A673 (cell line): ENCODE results near the gene MRPL38. TPM values are rescaled to one million over a fixed set of nuclear protein-coding genes. Genes with fewer than 3 reads are reported as not detected.

ENCODE experiments used
- BruUV-seq: library from RNA; stranded (reverse); fragments of 400-500 nt; replicated peaks from 2 replicates; lab custom pipeline; 2021; lab: Mats Ljungman, UMichigan
- CTCF ChIA-PET: fragments of 300-600 bp; sonication (Branson Sonifier 250); formaldehyde crosslinking; loops from one replicate; lab custom pipeline; 2022; ENCODE audit warnings: antibody characterized with exemption; lab: Charles Lee
- POLR2A ChIA-PET: fragments of 300-600 bp; sonication (Branson Sonifier 250); formaldehyde crosslinking; loops from one replicate; lab custom pipeline; 2022; ENCODE audit warnings: antibody characterized with exemption; ENCODE audit not compliant: low non-redundant PET; lab: Charles Lee
- DNase-seq: peaks from one replicate; pipeline ENCODE4 v3.0.0-alpha.2; 2015; ENCODE audit warnings: low spot score
- H3K27ac ChIP-seq: fragments of 200-600 bp; sonication (generic); 2 replicates; pipeline ENCODE4 v1.5.1; 2016; ENCODE audit warnings: mixed run types, low read depth, mild to moderate bottlenecking, mixed read lengths, antibody characterized with exemption, low read length; ENCODE audit not compliant: poor library complexity, severe bottlenecking
- H3K27me3 ChIP-seq: fragments of 200-600 bp; sonication (generic); replicated peaks from 2 replicates; pipeline ENCODE4 v1.6.1; 2017; ENCODE audit warnings: mixed run types, low read depth, mild to moderate bottlenecking, mixed read lengths, antibody characterized with exemption, low read length; ENCODE audit not compliant: insufficient read depth, poor library complexity
- H3K36me3 ChIP-seq: fragments of 200-600 bp; sonication (generic); 2 replicates; pipeline ENCODE4 v1.6.1; 2016; ENCODE audit warnings: mixed run types, mild to moderate bottlenecking, mixed read lengths, antibody characterized with exemption, low read length; ENCODE audit not compliant: insufficient read depth, poor library complexity, severe bottlenecking
- H3K4me1 ChIP-seq: fragments of 200-600 bp; sonication (generic); 2 replicates; pipeline ENCODE4 v1.6.1; 2017; ENCODE audit warnings: mixed run types, mild to moderate bottlenecking, mixed read lengths, antibody characterized with exemption, low read length; ENCODE audit not compliant: insufficient read depth, poor library complexity, severe bottlenecking
- H3K4me3 ChIP-seq: fragments of 200-600 bp; sonication (generic); 2 replicates; pipeline ENCODE4 v1.5.1; 2016; ENCODE audit warnings: low read depth, mixed run types, mild to moderate bottlenecking, mixed read lengths, low read length; ENCODE audit not compliant: poor library complexity, severe bottlenecking
- H3K9me3 ChIP-seq: fragments of 200-600 bp; sonication (generic); 2 replicates; pipeline ENCODE4 v1.6.1; 2016; ENCODE audit warnings: mixed run types, low read depth, mild to moderate bottlenecking, mixed read lengths, antibody characterized with exemption, low read length; ENCODE audit not compliant: poor library complexity, severe bottlenecking
- EZH2 ChIP-seq: fragments of 200-600 bp; sonication (generic); IDR thresholded peaks from 2 replicates; pipeline ENCODE4 v1.6.1; 2017; ENCODE audit warnings: borderline replicate concordance, low read depth, mild to moderate bottlenecking, mixed read lengths, antibody characterized with exemption, low read length; ENCODE audit not compliant: poor library complexity, severe bottlenecking
- intact Hi-C: fragments of 100-400 bp; cut with micrococcal nuclease; formaldehyde crosslinking; loops from one replicate; pipeline ENCODE4 v1.10.0; 2022; ENCODE audit not compliant: unreplicated experiment
- total RNA-seq: library from RNA; stranded (reverse); gene quantifications from 2 replicates; pipeline ENCODE4 v1.2.3, GENCODE V29; 2021
- TF ChIP-seq, protein P1 (sequence below): fragments of 300-800, 200-600 bp; sonication (generic); conservative IDR thresholded peaks from 2 replicates; pipeline ENCODE4 v1.5.1; 2017; ENCODE audit warnings: low read depth, mild to moderate bottlenecking, antibody characterized with exemption, low read length, moderate library complexity, mixed read lengths

Gene MRPL38
- total RNA-seq, 1 experiment from 2014 or later: 167 TPM

DNA sequence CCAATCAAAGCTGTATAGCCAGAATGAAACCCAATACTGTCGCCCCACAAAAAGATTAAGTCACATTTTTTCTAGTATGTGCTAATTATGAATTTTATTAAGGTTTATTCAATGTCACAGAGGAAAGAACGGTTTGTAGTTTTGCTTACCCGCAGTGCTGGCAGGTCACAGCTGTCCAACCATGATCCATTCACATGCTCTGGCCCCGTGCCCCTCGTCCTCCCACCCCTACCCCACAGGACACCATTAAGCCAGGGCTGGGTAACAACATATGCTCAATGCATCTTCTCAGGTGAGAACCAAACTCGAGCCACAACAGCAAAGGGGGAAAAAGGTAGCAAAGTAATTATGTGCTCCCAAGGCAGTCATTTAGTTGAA lies 36.7 kb upstream of the MRPL38 start:
- no TSS peak for BruUV-seq
- H3K9me3 ChIP-seq: no peaks in the 10 kb centered on the region
- TF ChIP-seq, protein P1, sequence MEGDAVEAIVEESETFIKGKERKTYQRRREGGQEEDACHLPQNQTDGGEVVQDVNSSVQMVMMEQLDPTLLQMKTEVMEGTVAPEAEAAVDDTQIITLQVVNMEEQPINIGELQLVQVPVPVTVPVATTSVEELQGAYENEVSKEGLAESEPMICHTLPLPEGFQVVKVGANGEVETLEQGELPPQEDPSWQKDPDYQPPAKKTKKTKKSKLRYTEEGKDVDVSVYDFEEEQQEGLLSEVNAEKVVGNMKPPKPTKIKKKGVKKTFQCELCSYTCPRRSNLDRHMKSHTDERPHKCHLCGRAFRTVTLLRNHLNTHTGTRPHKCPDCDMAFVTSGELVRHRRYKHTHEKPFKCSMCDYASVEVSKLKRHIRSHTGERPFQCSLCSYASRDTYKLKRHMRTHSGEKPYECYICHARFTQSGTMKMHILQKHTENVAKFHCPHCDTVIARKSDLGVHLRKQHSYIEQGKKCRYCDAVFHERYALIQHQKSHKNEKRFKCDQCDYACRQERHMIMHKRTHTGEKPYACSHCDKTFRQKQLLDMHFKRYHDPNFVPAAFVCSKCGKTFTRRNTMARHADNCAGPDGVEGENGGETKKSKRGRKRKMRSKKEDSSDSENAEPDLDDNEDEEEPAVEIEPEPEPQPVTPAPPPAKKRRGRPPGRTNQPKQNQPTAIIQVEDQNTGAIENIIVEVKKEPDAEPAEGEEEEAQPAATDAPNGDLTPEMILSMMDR: no peak
- no peak for TF ChIP-seq EZH2
- H3K4me1 ChIP-seq: peaks cover 11% of the 10 kb centered on the region
- intact Hi-C loops: no loop called here
- peak overlapping the region; percentile 90 for H3K4me3 ChIP-seq
- DNase-seq: no peak
- ChIA-PET CTCF (interaction anchor here (0.6 to 0.9 kb wide), 3 partner anchors 9 to 98 kb away, joined by 3 read pairs; no protein-coding TSS in a partner anchor), POLR2A (no interaction called here)
- peaks cover 6% of the 10 kb centered on the region for H3K36me3 ChIP-seq
- no peaks in the 10 kb centered on the region for H3K27me3 ChIP-seq
- H3K27ac ChIP-seq: peak overlapping the region; percentile 91

DNA sequence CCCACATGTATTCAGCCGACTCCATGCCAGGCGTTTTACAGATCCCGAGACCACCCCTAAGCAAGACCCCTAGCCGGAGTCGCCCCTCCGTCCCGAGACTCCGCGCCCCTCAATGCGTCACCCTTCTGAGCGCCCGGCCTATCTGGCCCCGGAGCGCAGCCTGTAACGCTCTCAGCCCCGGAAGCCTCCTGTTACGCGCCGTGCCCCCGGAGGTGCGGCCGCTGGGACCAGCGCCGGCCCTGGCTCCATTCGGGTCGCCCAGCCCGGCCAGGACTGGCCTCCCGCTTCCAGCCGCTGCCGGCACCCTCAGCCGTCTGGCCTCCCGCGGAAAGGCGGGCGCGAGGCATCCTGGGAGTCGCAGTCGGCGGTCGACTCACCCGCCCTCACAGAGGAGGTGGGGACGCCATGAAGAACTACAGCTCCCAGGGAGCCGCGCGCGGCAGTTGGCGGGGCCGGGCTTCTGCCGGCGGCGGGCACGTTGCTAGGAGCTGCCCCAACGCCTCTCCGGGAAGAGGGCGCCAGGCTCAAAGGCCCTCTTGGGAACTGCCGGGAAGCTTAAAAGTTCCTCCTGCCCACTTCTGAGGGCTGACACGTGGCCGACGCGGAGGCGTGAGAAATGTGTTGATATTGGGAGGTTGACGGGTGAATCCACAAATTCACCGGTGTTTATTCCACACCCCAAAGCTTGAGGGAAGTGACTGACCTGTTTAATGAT lies 36.2 kb upstream of the MRPL38 start, which contains the start of gene FBF1:
Gene FBF1, minus strand, starts transcription at position 316 of the 715 bp plus-strand sequence. CDS start 2,893 bp downstream, outside the sequence.
- Histone ChIP-seq H3K9me3 (no peaks in the 10 kb centered on the region), H3K27ac (peak within 1 kb of the TSS; percentile 91), H3K4me3 (peak within 1 kb of the TSS; percentile 90), H3K27me3 (no peaks in the 10 kb centered on the region), H3K4me1 (peaks cover 11% of the 10 kb centered on the region), H3K36me3 (peaks cover under 1% of the 10 kb centered on the region)
- ChIA-PET POLR2A (no interaction called here), CTCF (interaction anchor here (0.6 to 0.9 kb wide), 3 partner anchors 10 to 97 kb away, joined by 3 read pairs; no protein-coding TSS in a partner anchor)
- DNase-seq: peak; percentile 98
- no TSS peak for BruUV-seq
- intact Hi-C loops: no loop called here
- TF ChIP-seq, protein P1: no peak
- no peak for TF ChIP-seq EZH2

DNA sequence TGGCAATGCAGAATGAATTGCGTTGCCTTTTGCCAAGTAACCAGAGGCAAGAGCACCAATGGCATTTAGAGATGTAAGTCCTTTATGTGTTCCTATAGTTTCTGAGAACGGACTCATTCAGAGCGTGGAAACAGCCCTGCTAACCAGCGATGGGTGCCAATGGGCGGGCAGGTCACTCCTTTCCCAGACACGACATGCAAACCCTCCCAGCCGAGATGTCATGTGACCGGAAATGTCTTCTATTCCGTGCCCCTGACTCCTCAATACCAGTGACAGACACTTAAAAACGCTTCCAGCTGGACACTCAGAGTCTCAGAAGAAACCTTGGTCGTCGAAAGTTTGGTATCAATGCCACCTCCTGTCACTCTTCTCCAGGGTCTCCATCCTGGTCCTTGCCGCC lies 33.0 kb upstream of the MRPL38 start:
- no peak overlapping the region for H3K27ac ChIP-seq
- TF ChIP-seq EZH2: no peak
- TF ChIP-seq, protein P1: no peak
- no peak for DNase-seq
- H3K4me1 ChIP-seq: peaks cover 6% of the 10 kb centered on the region
- no peaks in the 10 kb centered on the region for H3K9me3 ChIP-seq
- intact Hi-C loops: no loop called here
- no peaks in the 10 kb centered on the region for H3K36me3 ChIP-seq
- no peak overlapping the region for H3K4me3 ChIP-seq
- H3K27me3 ChIP-seq: no peaks in the 10 kb centered on the region
- ChIA-PET POLR2A (no interaction called here), CTCF (no interaction called here)
- BruUV-seq: no TSS peak
